IgD-negative memory B cell (primary cell): ENCODE results near the gene UCKL1. TPM values are rescaled to one million over a fixed set of nuclear protein-coding genes. Genes with fewer than 3 reads are reported as not detected.
"Not testable (repeated sequence)": the region's sequence is repeated elsewhere in the genome, so short reads cannot be mapped to it uniquely, and the experiment has no call there.

Experiments
- H3K27ac Mint-ChIP-seq, 3 donors: one replicate each; pipeline ENCODE4 v1.8.0; 2020 to 2022; ENCODE audit warnings: mild to moderate bottlenecking in 3 of 3, mixed read lengths in 3 of 3, moderate library complexity in 1 of 3
- H3K27me3 Mint-ChIP-seq: one replicate; pipeline ENCODE4 v1.8.0; 2021; ENCODE audit warnings: mixed read lengths
- H3K36me3 Mint-ChIP-seq: one replicate; pipeline ENCODE4 v1.8.0; 2020; ENCODE audit warnings: mild to moderate bottlenecking, mixed read lengths
- H3K4me1 Mint-ChIP-seq, 3 donors: one replicate each; pipeline ENCODE4 v1.8.0; 2020 to 2022; ENCODE audit warnings: mixed read lengths in 3 of 3, mild to moderate bottlenecking in 1 of 3
- H3K4me3 Mint-ChIP-seq, 4 donors: one replicate each; pipeline ENCODE4 v1.8.0; 2020 to 2022; ENCODE audit warnings: mild to moderate bottlenecking in 4 of 4, mixed read lengths in 4 of 4, moderate library complexity in 3 of 4
- H3K9me3 Mint-ChIP-seq, 3 donors: one replicate each; pipeline ENCODE4 v1.8.0; 2020 to 2021; ENCODE audit warnings: mixed read lengths in 3 of 3, mild to moderate bottlenecking in 1 of 3
- polyA plus RNA-seq: library from polyadenylated mRNA; unstranded; fragments of 300-500 nt; fragmentation: Illumina TruSeq; gene quantifications from one replicate; pipeline ENCODE4 v1.2.3, GENCODE V29; 2021

The UCKL1 gene
- polyA plus RNA-seq, 1 donor from 2014 or later = 67.9 TPM

DNA sequence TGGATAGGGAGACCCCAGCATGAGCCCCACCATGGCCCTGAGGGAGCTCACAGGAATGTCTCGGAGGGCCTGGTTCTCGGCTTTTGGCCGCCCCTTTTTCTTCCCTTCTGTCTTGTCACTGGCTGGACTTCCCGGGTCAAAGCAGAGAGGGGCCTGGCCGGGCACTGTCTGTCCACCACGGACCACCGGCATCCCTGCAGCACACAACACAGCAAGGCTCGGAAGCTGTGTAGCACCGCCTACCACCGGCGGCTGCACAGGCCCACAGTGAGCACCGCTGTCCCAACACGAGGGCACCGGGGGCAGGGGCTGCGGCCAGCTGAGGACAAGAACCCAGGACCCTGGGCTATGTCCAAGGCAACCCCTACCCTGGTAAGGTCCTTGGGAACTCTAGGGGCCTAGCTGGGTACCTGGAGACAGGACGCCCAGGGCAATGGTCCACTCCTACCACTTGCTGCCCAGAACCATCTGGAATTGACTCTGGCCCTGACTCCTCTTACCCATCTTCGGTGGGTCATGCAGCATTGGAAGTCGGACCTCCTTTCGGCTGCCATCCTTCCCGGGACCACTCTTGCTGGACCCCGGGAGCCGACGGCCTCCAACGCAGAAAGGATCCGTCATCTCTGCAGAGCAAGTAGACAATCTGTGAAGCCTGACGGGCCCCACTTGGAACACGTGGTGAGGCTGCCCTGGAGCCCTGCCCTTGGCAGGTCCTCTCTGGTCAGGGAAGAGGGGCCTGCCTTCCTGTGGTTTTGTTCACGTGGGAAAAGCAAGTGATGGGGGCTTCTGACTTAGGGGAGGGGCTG lies 11.3 kb upstream of the UCKL1 start:
- peaks cover 0 to 2% (median 0%) of the 10 kb centered on the region in 3 donors for H3K9me3 Mint-ChIP-seq
- H3K27ac Mint-ChIP-seq = peak overlapping the region in 1 of 3 donors; percentile 62
- peaks cover 0 to 6% (median 4%) of the 10 kb centered on the region in 3 donors for H3K4me1 Mint-ChIP-seq
- no peaks in the 10 kb centered on the region for H3K27me3 Mint-ChIP-seq
- no peaks in the 10 kb centered on the region for H3K36me3 Mint-ChIP-seq
- H3K4me3 Mint-ChIP-seq = peak overlapping the region in 2 of 4 donors; percentile 43 to 81

DNA sequence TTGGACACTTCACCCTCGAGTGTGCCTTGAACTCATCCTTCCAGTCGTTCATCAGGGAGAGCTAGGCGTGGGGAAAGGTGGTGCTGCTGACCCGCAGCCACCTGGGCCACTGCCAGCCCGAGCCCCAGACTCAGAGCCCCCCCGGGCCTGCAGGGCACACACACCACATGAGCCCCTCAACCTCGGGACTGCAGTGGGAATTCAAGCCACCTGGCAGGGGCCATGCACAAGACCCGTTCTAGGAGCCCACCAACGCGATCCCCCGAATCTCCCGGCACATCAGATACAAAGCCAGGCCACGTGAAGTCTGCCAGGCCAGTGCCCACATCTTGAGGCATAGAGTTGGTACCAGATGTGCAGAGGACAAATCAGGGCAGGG lies 10.7 kb upstream of the UCKL1 start:
- Mint-ChIP-seq H3K27me3 (no peaks in the 10 kb centered on the region), H3K4me3 (peak overlapping the region in 1 of 4 donors; percentile 81), H3K9me3 (peaks cover 0 to 2% (median 0%) of the 10 kb centered on the region in 3 donors), H3K4me1 (peaks cover 0 to 6% (median 4%) of the 10 kb centered on the region in 3 donors), H3K27ac (peak overlapping the region in 1 of 3 donors; percentile 62), H3K36me3 (no peaks in the 10 kb centered on the region)

DNA sequence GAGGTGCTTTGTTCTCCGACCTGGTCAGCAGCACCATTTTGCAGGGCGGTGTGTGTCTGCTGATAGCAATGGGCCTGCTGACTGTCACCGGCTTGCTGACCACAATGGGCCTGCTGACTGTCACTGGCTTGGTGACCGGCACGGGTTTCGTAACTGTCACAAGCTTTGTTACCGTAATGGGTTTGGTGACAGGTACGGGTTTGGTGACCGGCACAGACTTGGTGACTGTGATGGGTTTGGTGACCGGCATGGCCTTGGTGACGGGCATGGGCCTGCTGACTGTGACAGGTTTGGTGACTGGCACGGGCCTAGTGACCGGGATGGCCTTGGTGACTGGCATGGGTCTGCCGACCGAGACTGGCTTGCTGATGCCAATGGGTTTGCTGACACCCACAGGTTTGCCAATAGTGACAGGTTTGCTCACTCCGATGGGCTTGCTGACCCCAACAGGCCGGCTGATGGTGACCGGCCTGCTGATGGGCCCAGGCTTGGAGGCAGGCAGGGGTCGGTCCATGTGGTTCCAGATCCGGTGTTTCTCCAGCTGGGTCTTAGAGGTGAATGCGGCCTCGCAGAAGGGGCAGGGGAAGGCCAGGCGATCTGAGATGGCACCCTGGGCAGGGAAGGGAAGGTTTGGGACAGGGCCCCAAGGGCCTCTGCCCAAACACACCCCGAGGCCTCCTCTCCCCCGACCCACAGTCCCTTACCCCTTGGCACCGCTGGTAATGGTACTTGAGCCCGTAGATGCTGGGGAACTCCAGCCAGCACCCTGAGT lies 10.1 kb upstream of the UCKL1 start:
- Mint-ChIP-seq H3K9me3 (peaks cover 0 to 3% (median 0%) of the 10 kb centered on the region in 3 donors), H3K36me3 (no peaks in the 10 kb centered on the region), H3K27ac (no peak overlapping the region), H3K4me3 (peak overlapping the region in 1 of 4 donors; percentile 81), H3K4me1 (peaks cover 0 to 6% (median 4%) of the 10 kb centered on the region in 3 donors), H3K27me3 (no peaks in the 10 kb centered on the region)

DNA sequence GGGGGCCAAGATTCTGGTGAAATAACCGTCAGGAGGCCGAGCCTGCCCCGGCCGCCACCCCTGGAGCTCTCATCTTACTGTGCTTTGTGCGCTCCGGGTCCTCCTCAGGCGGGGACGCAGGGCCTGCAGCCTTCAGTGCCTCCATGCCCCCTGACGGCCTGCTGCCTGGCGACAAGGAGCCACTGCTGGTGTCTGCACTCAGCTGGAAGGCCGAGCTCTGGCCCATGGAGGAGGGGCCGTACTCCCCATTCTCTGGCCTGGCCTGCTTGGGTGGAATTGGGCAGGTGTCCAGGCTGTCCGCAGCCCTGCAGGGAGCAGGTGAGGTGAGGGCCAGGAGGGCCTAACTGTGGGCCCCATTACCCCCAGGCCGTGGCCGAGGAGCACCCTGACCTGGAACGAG lies 8.2 kb upstream of the UCKL1 start:
- Mint-ChIP-seq H3K27me3 (no peaks in the 10 kb centered on the region), H3K4me1 (peaks cover 0 to 6% (median 4%) of the 10 kb centered on the region in 3 donors), H3K36me3 (no peaks in the 10 kb centered on the region), H3K4me3 (no peak overlapping the region), H3K9me3 (peaks cover 0 to 3% (median 0%) of the 10 kb centered on the region in 3 donors), H3K27ac (no peak overlapping the region)

DNA sequence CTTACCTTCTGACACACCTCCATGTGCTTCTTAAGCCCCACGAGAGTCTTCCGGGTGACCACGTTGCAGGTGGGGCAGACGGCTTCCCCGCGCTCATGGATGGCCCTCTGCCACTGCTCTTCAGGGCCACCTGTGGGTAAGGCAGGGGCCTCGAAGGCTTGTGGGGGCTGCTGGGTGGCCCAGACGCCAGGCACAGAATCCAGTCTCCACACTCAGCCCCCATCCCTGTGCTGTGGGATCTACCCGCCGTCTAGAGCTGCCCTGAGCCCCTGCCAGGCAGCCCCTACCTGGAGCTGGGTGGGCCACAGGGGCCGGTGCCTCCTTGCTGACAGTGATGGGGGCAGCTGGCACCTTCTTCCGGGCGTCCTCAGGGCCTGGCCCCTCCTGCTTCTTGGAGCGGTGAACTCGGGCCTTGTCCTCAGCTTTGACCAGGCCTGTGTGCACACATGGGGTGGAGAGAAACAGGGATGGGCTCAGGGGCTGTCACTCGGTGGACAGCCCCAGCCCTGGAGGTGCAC lies 7.6 kb upstream of the UCKL1 start:
- Mint-ChIP-seq H3K4me1 (peaks cover 0 to 5% (median 1%) of the 10 kb centered on the region in 3 donors), H3K27ac (no peak overlapping the region), H3K36me3 (no peaks in the 10 kb centered on the region), H3K4me3 (no peak overlapping the region), H3K9me3 (peaks cover 0 to 3% (median 0%) of the 10 kb centered on the region in 3 donors), H3K27me3 (no peaks in the 10 kb centered on the region)

DNA sequence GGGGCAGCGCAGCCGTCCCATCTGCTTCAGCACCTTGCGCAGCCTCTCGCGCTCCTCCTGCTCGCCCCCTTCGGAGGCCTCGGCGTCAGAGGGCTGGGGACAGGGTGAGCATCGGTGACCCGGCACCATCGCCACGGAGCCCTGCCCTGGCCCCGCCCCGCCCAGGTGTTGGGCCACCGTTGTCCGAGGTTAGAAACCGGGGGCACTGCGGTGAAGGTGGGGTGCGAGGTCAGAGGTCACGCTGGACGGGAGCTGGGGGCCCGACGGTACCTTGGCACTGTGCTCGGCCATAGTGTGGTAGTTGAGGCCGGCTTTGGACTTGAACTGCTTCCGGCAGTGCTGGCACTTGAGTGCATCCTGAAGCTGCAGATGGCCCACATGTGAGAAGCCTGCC lies 7.1 kb upstream of the UCKL1 start:
- no peak overlapping the region for H3K27ac Mint-ChIP-seq
- peaks cover 0 to 3% (median 0%) of the 10 kb centered on the region in 3 donors for H3K9me3 Mint-ChIP-seq
- no peaks in the 10 kb centered on the region for H3K36me3 Mint-ChIP-seq
- no peaks in the 10 kb centered on the region for H3K27me3 Mint-ChIP-seq
- H3K4me1 Mint-ChIP-seq = peaks cover 0 to 1% (median 0%) of the 10 kb centered on the region in 3 donors
- H3K4me3 Mint-ChIP-seq = no peak overlapping the region

DNA sequence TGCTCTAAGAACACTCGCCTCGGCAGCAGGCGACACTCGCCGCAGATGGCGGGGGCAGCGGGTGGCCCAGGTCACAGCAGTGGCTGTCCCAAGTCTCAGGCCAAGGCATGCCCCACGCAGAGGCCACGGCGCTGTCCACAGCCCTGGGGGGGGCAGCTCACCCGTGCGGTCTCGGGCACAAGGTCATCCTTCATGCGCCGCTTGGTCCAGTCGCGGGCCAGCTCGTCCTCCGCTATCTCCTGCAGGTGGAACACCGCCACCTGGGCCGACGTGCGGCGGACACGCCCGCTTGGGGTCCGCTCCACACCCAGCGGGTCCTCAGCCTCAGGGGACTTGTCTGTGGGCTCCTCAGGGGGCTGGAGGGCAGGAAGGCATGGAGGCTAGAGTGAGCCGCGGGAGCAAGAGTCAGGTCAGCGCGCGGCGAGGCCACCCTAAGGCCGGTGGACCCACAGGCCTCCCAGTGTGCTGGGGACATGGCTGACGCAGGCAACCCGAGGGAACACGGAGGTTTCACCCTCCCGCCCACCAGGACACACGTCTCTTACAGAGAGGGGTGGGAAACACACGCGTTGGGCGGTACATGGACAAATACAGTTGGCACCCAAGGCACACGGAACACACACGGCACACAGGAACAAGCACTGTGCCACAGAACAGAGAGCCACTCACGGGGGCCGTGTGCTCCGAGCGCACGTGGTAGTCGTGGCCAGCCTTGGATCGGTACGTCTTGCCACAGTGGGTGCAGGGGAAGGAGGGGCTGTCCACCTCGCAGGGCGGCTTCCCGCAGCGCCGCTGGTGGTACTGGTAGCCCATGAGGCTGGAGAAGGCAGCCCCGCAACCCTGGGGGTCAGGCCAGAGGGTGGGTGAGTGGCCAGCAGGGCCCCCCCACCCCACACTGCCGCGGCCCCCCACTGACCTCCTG lies 6.5 kb upstream of the UCKL1 start:
- Mint-ChIP-seq H3K27me3 (no peaks in the 10 kb centered on the region), H3K36me3 (no peaks in the 10 kb centered on the region), H3K27ac (no peak overlapping the region), H3K9me3 (peaks cover 0 to 3% (median 0%) of the 10 kb centered on the region in 3 donors), H3K4me1 (no peaks in the 10 kb centered on the region), H3K4me3 (peak overlapping the region in 2 of 4 donors; percentile 5 to 50)

DNA sequence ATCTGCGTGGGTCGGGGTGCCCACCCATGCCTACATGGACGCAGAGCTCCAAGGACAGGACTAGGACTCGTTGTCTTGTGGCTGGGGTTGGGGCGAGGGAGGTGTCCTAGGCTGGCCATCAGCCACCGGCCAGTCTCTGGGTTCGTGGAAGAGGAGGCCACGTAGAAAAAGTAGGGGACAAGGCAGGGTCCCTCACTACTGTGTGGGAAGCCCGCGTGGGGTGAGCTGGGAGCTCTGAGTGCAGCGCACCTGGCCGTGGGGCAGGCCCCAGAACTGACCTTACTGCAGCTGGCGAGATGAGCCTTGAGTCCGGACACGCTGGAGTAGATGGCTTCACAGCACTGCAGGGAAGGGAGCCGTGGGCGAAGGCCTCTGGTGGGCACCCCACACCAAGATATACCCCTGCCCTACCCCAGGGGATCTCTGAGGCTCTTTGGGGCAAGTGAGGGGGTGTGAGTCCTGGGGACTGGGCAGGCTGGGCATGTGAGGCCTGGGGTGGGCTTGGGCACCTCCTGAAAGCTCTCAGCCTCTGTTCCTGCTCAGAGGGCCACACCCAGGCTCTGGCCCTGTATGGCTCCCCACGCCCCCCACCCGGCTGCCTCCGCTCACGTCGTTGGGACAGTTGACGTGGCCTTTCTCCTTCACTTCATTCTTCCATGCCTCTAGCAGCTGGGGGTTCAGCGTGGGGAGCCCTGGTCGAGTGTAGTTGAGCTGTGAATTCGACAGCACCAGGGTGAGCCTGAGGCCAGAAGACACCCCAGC lies 5.6 kb upstream of the UCKL1 start:
- Mint-ChIP-seq H3K4me3 (peak overlapping the region in 1 of 4 donors; percentile 14), H3K27me3 (no peaks in the 10 kb centered on the region), H3K4me1 (peaks cover 0 to 2% (median 1%) of the 10 kb centered on the region in 3 donors), H3K36me3 (no peaks in the 10 kb centered on the region), H3K9me3 (peaks cover 0 to 3% (median 0%) of the 10 kb centered on the region in 3 donors), H3K27ac (peak overlapping the region in 1 of 3 donors; percentile 45)

DNA sequence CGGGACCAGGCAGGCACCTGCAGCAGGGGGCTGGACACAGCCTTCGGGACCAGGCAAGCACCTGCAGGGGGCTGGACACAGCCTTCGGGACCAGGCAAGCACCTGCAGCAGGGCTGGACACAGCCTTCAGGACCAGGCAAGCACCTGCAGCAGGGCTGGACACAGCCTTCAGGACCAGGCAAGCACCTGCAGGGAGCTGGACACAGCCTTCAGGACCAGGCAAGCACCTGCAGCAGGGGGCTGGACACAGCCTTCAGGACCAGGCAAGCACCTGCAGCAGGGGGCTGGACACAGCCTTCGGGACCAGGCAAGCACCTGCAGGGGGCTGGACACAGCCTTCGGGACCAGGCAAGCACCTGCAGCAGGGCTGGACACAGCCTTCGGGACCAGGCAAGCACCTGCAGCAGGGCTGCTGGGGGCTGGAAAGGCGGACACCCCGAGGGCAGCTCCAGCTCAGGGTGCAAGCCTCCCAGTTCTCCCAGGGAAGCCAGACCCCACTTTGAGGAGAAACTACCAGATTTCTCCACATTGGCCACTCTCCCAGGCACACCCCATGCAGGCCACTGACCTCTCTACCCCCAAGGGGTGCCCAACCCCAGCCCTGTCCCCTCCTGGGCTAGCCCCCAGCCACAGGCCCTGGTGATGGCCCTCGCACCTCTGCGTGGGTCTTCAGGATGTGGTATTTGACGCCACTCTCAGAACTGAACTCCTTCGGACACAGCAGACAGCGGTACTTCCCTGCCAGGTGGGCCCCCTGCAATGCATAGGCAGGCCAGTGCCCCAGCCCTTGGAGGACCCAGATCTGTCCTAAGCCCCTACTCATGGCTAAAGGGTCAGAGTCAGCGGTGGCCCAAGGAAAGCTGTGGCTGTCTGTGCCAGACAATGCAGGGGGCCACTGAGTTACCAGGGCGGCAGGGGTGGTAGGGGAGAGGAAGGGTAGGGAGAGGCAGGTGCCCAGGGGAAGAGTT lies 4.7 kb upstream of the UCKL1 start:
- H3K27me3 Mint-ChIP-seq, H3K9me3 Mint-ChIP-seq, H3K4me1 Mint-ChIP-seq, H3K36me3 Mint-ChIP-seq: not testable (repeated sequence)
- Mint-ChIP-seq H3K27ac (peak overlapping the region in 1 of 3 donors; percentile 45), H3K4me3 (peak overlapping the region in 1 of 4 donors; percentile 14)

DNA sequence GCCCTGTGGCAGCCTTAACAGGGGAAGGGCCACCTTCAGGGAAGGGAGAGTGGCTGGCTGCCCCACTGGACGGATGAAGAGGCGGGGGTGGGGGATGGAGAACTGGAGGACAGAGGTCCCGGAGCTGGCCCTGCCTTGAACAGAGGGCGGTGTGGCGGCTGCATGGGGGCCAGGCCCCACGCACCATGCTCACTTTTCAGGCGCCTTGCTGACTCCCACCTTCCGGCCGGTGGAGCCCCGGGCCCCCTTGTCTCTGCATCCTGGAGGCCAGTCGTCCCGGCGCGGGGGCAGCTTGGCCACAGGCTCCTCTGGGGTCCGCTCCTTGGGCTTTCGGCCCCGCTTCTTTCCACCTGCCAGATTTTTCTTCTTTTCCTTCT lies 3.5 kb upstream of the UCKL1 start:
- Mint-ChIP-seq H3K36me3 (no peaks in the 10 kb centered on the region), H3K27me3 (no peaks in the 10 kb centered on the region), H3K4me1 (peaks cover 1 to 3% (median 2%) of the 10 kb centered on the region in 3 donors), H3K4me3 (peak overlapping the region in 3 of 4 donors; percentile 5 to 63 (median 45)), H3K9me3 (peaks cover 0 to 1% (median 0%) of the 10 kb centered on the region in 3 donors), H3K27ac (no peak overlapping the region)

DNA sequence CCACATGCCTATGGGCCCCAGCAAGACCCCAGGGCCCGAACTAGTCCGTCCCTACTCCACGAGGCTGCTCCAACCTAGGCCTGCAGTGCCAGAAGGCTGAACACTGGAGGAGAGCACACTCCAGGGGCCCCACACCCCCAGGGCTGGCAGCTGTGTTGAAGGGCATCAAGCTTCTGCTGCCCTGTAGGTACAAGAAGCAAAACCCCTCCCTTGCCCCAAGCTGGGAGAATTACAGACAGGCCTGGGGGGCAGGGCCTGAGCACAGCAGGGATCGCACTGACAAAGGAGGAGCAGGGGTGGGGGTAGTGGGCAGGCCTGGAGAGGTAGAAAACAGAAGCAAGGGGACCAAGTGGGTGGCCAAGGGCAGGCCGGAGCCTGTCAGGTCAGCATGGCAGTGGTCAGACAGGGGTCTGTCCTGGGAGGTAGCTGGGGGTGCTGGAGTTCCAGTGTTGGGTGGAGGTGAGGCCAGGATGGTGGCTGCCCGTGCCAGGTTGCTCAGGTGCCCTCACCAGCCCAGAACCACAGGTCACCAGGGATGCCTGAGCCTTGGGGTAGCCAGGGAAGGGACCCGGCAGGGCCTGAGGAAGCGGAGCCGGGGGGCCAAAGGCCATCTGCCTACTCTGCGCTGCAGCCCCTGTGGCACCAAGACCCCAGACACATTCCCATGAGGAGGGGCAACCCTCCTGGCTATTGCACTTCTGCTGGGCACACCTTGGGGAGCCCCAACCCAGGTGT lies 2.9 kb upstream of the UCKL1 start:
- no peaks in the 10 kb centered on the region for H3K27me3 Mint-ChIP-seq
- H3K4me1 Mint-ChIP-seq = peaks cover 6 to 9% (median 7%) of the 10 kb centered on the region in 3 donors
- no peaks in the 10 kb centered on the region for H3K36me3 Mint-ChIP-seq
- H3K9me3 Mint-ChIP-seq = peaks cover 0 to 1% (median 0%) of the 10 kb centered on the region in 3 donors
- peak overlapping the region in 2 of 4 donors; percentile 51 to 96 for H3K4me3 Mint-ChIP-seq
- H3K27ac Mint-ChIP-seq = no peak overlapping the region

DNA sequence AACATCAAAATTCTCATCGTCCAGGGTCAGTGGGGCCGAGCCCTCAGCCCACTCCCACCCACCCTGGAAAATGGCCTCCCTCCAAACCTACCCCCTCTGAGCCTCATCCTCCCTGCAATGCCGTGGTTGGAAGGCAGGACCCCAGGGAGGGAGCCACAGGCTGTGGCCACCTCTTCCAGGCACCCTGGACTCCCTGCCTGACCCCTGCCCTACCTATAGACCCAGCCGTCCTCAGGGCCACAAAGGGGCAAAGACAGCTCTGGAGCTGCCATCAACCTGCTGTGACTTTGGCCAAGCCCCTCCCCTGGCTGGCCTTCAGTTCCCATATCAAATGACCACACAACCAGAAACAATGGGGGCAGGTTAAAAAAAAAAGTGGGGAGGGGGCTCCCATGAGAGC lies 2.3 kb upstream of the UCKL1 start:
- Mint-ChIP-seq H3K4me1 (peaks cover 8 to 15% (median 12%) of the 10 kb centered on the region in 3 donors), H3K9me3 (peaks cover 0 to 1% (median 0%) of the 10 kb centered on the region in 3 donors), H3K4me3 (peak overlapping the region in 2 of 4 donors; percentile 34 to 96), H3K27ac (peak overlapping the region in 1 of 3 donors; percentile 31), H3K27me3 (no peaks in the 10 kb centered on the region), H3K36me3 (no peaks in the 10 kb centered on the region)
